Ascending aorta (tissue), 2 donors: ENCODE data around the gene SEC61A1. TPM values are rescaled to one million over a fixed set of nuclear protein-coding genes. Genes with fewer than 3 reads are reported as not detected.

Source experiments
- DNase-seq, 2 donors: peaks; one replicate each; pipeline ENCODE4 v3.0.0-alpha.2; 2019; ENCODE audit warnings: low spot score in 2 of 2
- H3K27ac ChIP-seq, 2 donors: fragments of 200-600 bp; sonication (generic); one replicate each; pipeline ENCODE4 v1.5.1; 2016 to 2017; ENCODE audit warnings: mild to moderate bottlenecking in 1 of 2
- H3K27me3 ChIP-seq: fragments of 200-600 bp; sonication (generic); one replicate; pipeline ENCODE4 v1.5.1; 2017
- H3K36me3 ChIP-seq, 2 donors: fragments of 200-600 bp; sonication (generic); one replicate each; pipeline ENCODE4 v1.5.1; 2016
- H3K4me1 ChIP-seq, 2 donors: fragments of 200-600 bp; sonication (generic); one replicate each; pipeline ENCODE4 v1.5.1; 2016 to 2017; ENCODE audit warnings: mild to moderate bottlenecking in 1 of 2
- H3K4me3 ChIP-seq, 2 donors: fragments of 200-600 bp; sonication (generic); one replicate each; pipeline ENCODE4 v1.5.1; 2016 to 2017; ENCODE audit warnings: mild to moderate bottlenecking in 1 of 2
- H3K9me3 ChIP-seq, 2 donors: fragments of 200-600 bp; sonication (generic); one replicate each; pipeline ENCODE4 v1.5.1; 2016
- CTCF ChIP-seq, 3 experiments: fragments of 200-600 bp in 2 of 3; fragments of 450-650 bp in 1 of 3; sonication (generic) in 2 of 3; IDR thresholded peaks; one replicate each; pipeline ENCODE4 v1.5.1; 2016 to 2019; ENCODE audit warnings: antibody characterized with exemption in 3 of 3, mild to moderate bottlenecking in 1 of 3, moderate library complexity in 1 of 3
- intact Hi-C: fragments of 100-400 bp; cut with DNase I; formaldehyde crosslinking; loops from one replicate; pipeline ENCODE4 v1.15.1; 2023
- total RNA-seq: library from RNA; depleted of rRNA; stranded (reverse); fragments of >200 nt; gene quantifications from one replicate; pipeline ENCODE4 v1.1.0, GENCODE V29; 2016

Gene SEC61A1
- total RNA-seq, 1 donor from 2014 or later: 193 TPM

DNA sequence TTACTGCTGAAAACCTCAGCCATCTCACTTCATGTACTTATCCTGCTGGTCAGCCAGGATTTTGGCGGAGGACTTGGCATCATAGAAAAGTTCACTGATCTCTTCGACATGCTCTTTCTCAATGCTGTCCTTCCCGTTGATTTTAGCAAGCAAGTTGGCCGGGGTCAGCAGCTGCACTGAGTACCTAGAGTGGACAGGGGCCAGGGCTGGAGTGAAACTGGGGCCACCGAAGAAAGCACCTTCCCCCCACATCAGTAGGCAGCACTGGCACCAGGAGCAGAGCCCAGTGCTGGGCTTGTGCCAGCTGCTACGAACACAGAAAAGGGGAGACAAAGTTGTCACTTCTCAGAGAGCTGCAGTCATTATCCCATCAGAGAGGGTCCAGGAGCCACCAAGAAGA lies 29.0 kb downstream of the SEC61A1 start:
- no peak overlapping the region for H3K4me3 ChIP-seq
- intact Hi-C loops: no loop called here
- H3K27me3 ChIP-seq: no peaks in the 10 kb centered on the region
- H3K27ac ChIP-seq: no peak overlapping the region
- H3K4me1 ChIP-seq: peaks cover 0 to 13% of the 10 kb centered on the region in 2 donors
- no peak for DNase-seq
- peaks cover 6 to 11% of the 10 kb centered on the region in 2 donors for H3K36me3 ChIP-seq
- H3K9me3 ChIP-seq: no peaks in the 10 kb centered on the region
- TF ChIP-seq CTCF (IDR thresholded peaks at IDR 0.05): no peak

- Histone ChIP-seq H3K4me1 (peaks cover 0 to 8% of the 10 kb centered on the region in 2 donors), H3K9me3 (no peaks in the 10 kb centered on the region), H3K36me3 (peaks cover 8 to 11% of the 10 kb centered on the region in 2 donors), H3K27ac (no peak overlapping the region), H3K27me3 (no peaks in the 10 kb centered on the region), H3K4me3 (no peak overlapping the region)
- TF ChIP-seq CTCF (IDR thresholded peaks at IDR 0.05): no peak
- DNase-seq: no peak
- intact Hi-C loops: no loop called here
These were observed 29.6 kb downstream of the SEC61A1 start for GRCh38 chr3:128081846-128082245.

DNA sequence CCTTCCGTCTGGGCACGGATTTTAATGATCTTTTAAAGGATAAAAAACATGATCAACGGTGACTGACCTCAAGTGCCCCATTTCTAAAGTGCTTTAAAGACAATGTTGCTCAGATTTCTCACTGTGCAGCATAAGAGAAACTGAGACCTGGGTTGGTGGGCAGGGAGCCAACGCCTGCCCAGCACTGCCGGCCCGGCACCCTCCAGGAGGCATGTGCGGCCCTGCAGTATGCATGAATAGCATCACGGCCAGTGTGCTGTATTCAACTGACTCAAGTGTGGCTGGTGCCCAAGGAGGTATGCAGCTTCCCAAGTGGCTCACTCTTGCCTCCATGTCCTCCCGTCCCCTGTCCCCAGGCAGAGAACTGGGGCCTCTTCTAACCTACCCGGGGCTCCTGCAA lies 30.3 kb downstream of the SEC61A1 start:
- intact Hi-C loops: no loop called here
- H3K27ac ChIP-seq: no peak overlapping the region
- no peak overlapping the region for H3K4me3 ChIP-seq
- TF ChIP-seq CTCF (IDR thresholded peaks at IDR 0.05): no peak
- H3K9me3 ChIP-seq: no peaks in the 10 kb centered on the region
- H3K4me1 ChIP-seq: peaks cover 0 to 8% of the 10 kb centered on the region in 2 donors
- peaks cover 8 to 11% of the 10 kb centered on the region in 2 donors for H3K36me3 ChIP-seq
- DNase-seq: no peak
- H3K27me3 ChIP-seq: no peaks in the 10 kb centered on the region

GRCh38 chr3:128083396-128083795 lies 31.2 kb downstream of the SEC61A1 start:
- no peaks in the 10 kb centered on the region for H3K9me3 ChIP-seq
- TF ChIP-seq CTCF (IDR thresholded peaks at IDR 0.05): no peak
- no peak overlapping the region for H3K27ac ChIP-seq
- peaks cover 0 to 8% of the 10 kb centered on the region in 2 donors for H3K4me1 ChIP-seq
- no peaks in the 10 kb centered on the region for H3K27me3 ChIP-seq
- no peak for DNase-seq
- H3K4me3 ChIP-seq: no peak overlapping the region
- intact Hi-C loops: no loop called here
- peaks cover 8 to 11% of the 10 kb centered on the region in 2 donors for H3K36me3 ChIP-seq

GRCh38 chr3:128083980-128084674 lies 31.9 kb downstream of the SEC61A1 start:
- peaks cover 0 to 8% of the 10 kb centered on the region in 2 donors for H3K4me1 ChIP-seq
- H3K4me3 ChIP-seq: no peak overlapping the region
- no peaks in the 10 kb centered on the region for H3K27me3 ChIP-seq
- H3K27ac ChIP-seq: no peak overlapping the region
- DNase-seq: no peak
- H3K36me3 ChIP-seq: peaks cover 8 to 11% of the 10 kb centered on the region in 2 donors
- TF ChIP-seq CTCF (IDR thresholded peaks at IDR 0.05): no peak
- H3K9me3 ChIP-seq: no peaks in the 10 kb centered on the region
- intact Hi-C loops: no loop called here
